Common myeloid progenitor, CD34-positive (primary cell): ENCODE measurements around the gene STH.

Experiments
- CTCF ChIA-PET: fragments of 350-600 bp; sonication (Branson Sonifier 250); formaldehyde crosslinking; loops from one replicate; lab custom pipeline; 2021; ENCODE audit warnings: antibody characterized with exemption; lab: Charles Lee
- POLR2A ChIA-PET: fragments of 350-600 bp; sonication (Branson Sonifier 250); formaldehyde crosslinking; loops from one replicate; lab custom pipeline; 2021; ENCODE audit warnings: antibody characterized with exemption; lab: Charles Lee
- DNase-seq, 3 donors: peaks; one replicate each; pipeline versions ENCODE4 v3.0.0 to v3.0.0-alpha.2; 2013
- H3K27ac ChIP-seq, 2 experiments: 1 replicate in 1 of 2; 2 replicates in 1 of 2; pipeline ENCODE4 v1.7.0; 2013; ENCODE audit warnings: inconsistent platforms in 2 of 2, low read length in 2 of 2, mild to moderate bottlenecking in 2 of 2, low read depth in 1 of 2, moderate library complexity in 1 of 2; ENCODE audit not compliant: severe bottlenecking in 2 of 2, insufficient read depth in 1 of 2, poor library complexity in 1 of 2
- H3K27me3 ChIP-seq, 5 experiments: replicated peaks in 2 of 5; 1 replicate in 3 of 5; 2 replicates in 2 of 5; pipeline versions ENCODE4 v1.6.1 to v1.7.0; 2013; ENCODE audit warnings: low read length in 4 of 5, mild to moderate bottlenecking in 2 of 5, moderate library complexity in 2 of 5, inconsistent platforms in 1 of 5; ENCODE audit not compliant: insufficient read depth in 5 of 5, control insufficient read depth in 4 of 5
- H3K36me3 ChIP-seq, 4 experiments: 1 replicate in 2 of 4; 2 replicates in 2 of 4; pipeline versions ENCODE4 v1.6.1 to v1.7.0; 2013; ENCODE audit warnings: low read length in 3 of 4, control low read depth in 1 of 4, mild to moderate bottlenecking in 1 of 4; ENCODE audit not compliant: control insufficient read depth in 4 of 4, insufficient read depth in 4 of 4
- H3K4me1 ChIP-seq, 4 experiments: 1 replicate in 3 of 4; 2 replicates in 1 of 4; pipeline versions ENCODE4 v1.6.1 to v1.7.1; 2013; ENCODE audit warnings: low read length in 3 of 4, mild to moderate bottlenecking in 3 of 4, control low read depth in 1 of 4, inconsistent platforms in 1 of 4, moderate library complexity in 1 of 4; ENCODE audit not compliant: control insufficient read depth in 4 of 4, insufficient read depth in 4 of 4; ENCODE audit errors: control extremely low read depth in 1 of 4
- H3K4me3 ChIP-seq, 7 experiments: 1 replicate in 4 of 7; 2 replicates in 3 of 7; pipeline versions ENCODE4 v1.5.1 to v1.7.0; 2013; ENCODE audit warnings: mild to moderate bottlenecking in 7 of 7, low read length in 6 of 7, moderate library complexity in 6 of 7, inconsistent platforms in 2 of 7, low read depth in 2 of 7, control low read depth in 1 of 7; ENCODE audit not compliant: insufficient read depth in 4 of 7, control insufficient read depth in 1 of 7; ENCODE audit errors: extremely low read depth in 1 of 7
- H3K9me3 ChIP-seq, 5 experiments: 1 replicate in 4 of 5; 2 replicates in 1 of 5; pipeline versions ENCODE4 v1.6.1 to v1.7.1; 2013; ENCODE audit warnings: low read length in 4 of 5, mild to moderate bottlenecking in 2 of 5, inconsistent platforms in 1 of 5, low read depth in 1 of 5, moderate library complexity in 1 of 5; ENCODE audit not compliant: control insufficient read depth in 4 of 5, insufficient read depth in 2 of 5; ENCODE audit errors: control extremely low read depth in 1 of 5
- WGBS: methylation state at CpG from one replicate; pipeline ENCODE4 v1.1.5; 2013; ENCODE audit not compliant: insufficient coverage; 5-methylcytosine and 5-hydroxymethylcytosine counted together

Gene STH

GRCh38 chr17:46039592-46040186 lies 40.6 kb downstream of the STH start:
- Histone ChIP-seq H3K27ac (no peak overlapping the region), H3K4me1 (peaks cover 0 to 10% (median 0%) of the 10 kb centered on the region in 4 experiments), H3K9me3 (no peaks in the 10 kb centered on the region), H3K36me3 (peaks cover 38 to 83% (median 63%) of the 10 kb centered on the region in 4 experiments), H3K27me3 (no peaks in the 10 kb centered on the region), H3K4me3 (no peak overlapping the region)
- CTCF ChIA-PET = interaction anchor here (1.1 to 2.2 kb wide), 3 partner anchors 9 to 15 kb away, joined by 3 to 8 read pairs (median 3); no protein-coding TSS in a partner anchor
- no peak for DNase-seq
- POLR2A ChIA-PET = no interaction called here
- WGBS = 93% methylated on average over 5 of the region's 5 CpGs

GRCh38 chr17:46042246-46042645 lies 43.2 kb downstream of the STH start:
- CTCF ChIA-PET = interaction anchor here (0.6 to 3.5 kb wide), 3 partner anchors 15 to 156 kb away, joined by 3 to 15 read pairs (median 5); no protein-coding TSS in a partner anchor
- peaks cover 32 to 75% (median 57%) of the 10 kb centered on the region in 4 experiments for H3K36me3 ChIP-seq

GRCh38 chr17:46042925-46043324 lies 43.9 kb downstream of the STH start:
- no CpG with 5 or more reads among the region's 3 CpGs for WGBS
- no peaks in the 10 kb centered on the region for H3K27me3 ChIP-seq
- H3K27ac ChIP-seq = no peak overlapping the region
- no peak overlapping the region for H3K4me3 ChIP-seq
- H3K9me3 ChIP-seq = no peaks in the 10 kb centered on the region
- ChIA-PET POLR2A (no interaction called here), CTCF (interaction anchor here (0.6 to 3.5 kb wide), 7 partner anchors 14 to 170 kb away, joined by 3 to 15 read pairs (median 7); no protein-coding TSS in a partner anchor)
- no peak for DNase-seq
- peaks cover 0 to 5% (median 0%) of the 10 kb centered on the region in 4 experiments for H3K4me1 ChIP-seq
- H3K36me3 ChIP-seq = peaks cover 27 to 74% (median 57%) of the 10 kb centered on the region in 4 experiments

More at GRCh38 chr17:46042246-46042645, 43.2 kb downstream of the STH start:
- no peaks in the 10 kb centered on the region for H3K27me3 ChIP-seq
- POLR2A ChIA-PET = interaction anchor here (0.5 kb wide), 1 partner anchor 13 kb away, joined by 3 read pairs; no protein-coding TSS in a partner anchor
- H3K4me3 ChIP-seq = no peak overlapping the region
- no peak for DNase-seq
- peaks cover 0 to 5% (median 0%) of the 10 kb centered on the region in 4 experiments for H3K4me1 ChIP-seq
- no peak overlapping the region for H3K27ac ChIP-seq
- 100% methylated on average over 1 of the region's 2 CpGs for WGBS
- H3K9me3 ChIP-seq = no peaks in the 10 kb centered on the region

GRCh38 chr17:46043606-46044005 lies 44.6 kb downstream of the STH start:
- no peak overlapping the region for H3K27ac ChIP-seq
- no peaks in the 10 kb centered on the region for H3K27me3 ChIP-seq
- peaks cover 0 to 5% (median 0%) of the 10 kb centered on the region in 4 experiments for H3K4me1 ChIP-seq
- CTCF ChIA-PET = interaction anchor here (0.6 to 3.5 kb wide), 16 partner anchors 8 to 172 kb away, joined by 3 to 19 read pairs (median 4); no protein-coding TSS in a partner anchor
- H3K9me3 ChIP-seq = no peaks in the 10 kb centered on the region
- no peak for DNase-seq
- POLR2A ChIA-PET = no interaction called here
- peaks cover 22 to 73% (median 55%) of the 10 kb centered on the region in 4 experiments for H3K36me3 ChIP-seq
- 100% methylated on average over 3 of the region's 3 CpGs for WGBS
- no peak overlapping the region for H3K4me3 ChIP-seq

GRCh38 chr17:46044286-46044928 lies 45.4 kb downstream of the STH start:
- peaks cover 21 to 69% (median 51%) of the 10 kb centered on the region in 4 experiments for H3K36me3 ChIP-seq
- H3K4me3 ChIP-seq = no peak overlapping the region
- peak; percentile 86 to 87 (median 86) for DNase-seq
- H3K27ac ChIP-seq = no peak overlapping the region
- 7% methylated on average over 3 of the region's 5 CpGs for WGBS
- H3K4me1 ChIP-seq = peaks cover 0 to 5% (median 0%) of the 10 kb centered on the region in 4 experiments
- ChIA-PET CTCF (interaction anchor here (0.7 to 3.5 kb wide), 23 partner anchors 8 to 171 kb away, joined by 3 to 19 read pairs (median 4); no protein-coding TSS in a partner anchor), POLR2A (interaction anchor here (0.7 to 1.2 kb wide), 2 partner anchors 17 to 148 kb away, joined by 3 read pairs; no protein-coding TSS in a partner anchor)
- H3K27me3 ChIP-seq = no peaks in the 10 kb centered on the region
- H3K9me3 ChIP-seq = no peaks in the 10 kb centered on the region

- Histone ChIP-seq H3K9me3 (no peaks in the 10 kb centered on the region), H3K27ac (no peak overlapping the region), H3K4me3 (no peak overlapping the region), H3K27me3 (no peaks in the 10 kb centered on the region), H3K4me1 (peaks cover 0 to 5% (median 0%) of the 10 kb centered on the region in 4 experiments), H3K36me3 (peaks cover 19 to 69% (median 48%) of the 10 kb centered on the region in 4 experiments)
- ChIA-PET CTCF (interaction anchor here (0.8 to 3.5 kb wide), 16 partner anchors 9 to 170 kb away, joined by 3 to 19 read pairs (median 4); no protein-coding TSS in a partner anchor), POLR2A (interaction anchor here (1.2 kb wide), 1 partner anchor 18 kb away, joined by 3 read pairs; no protein-coding TSS in a partner anchor)
- no CpG with 5 or more reads among the region's 2 CpGs for WGBS
- DNase-seq = no peak
These were observed 45.9 kb downstream of the STH start for GRCh38 chr17:46044989-46045388.
